Measurements from ENCODE around the gene SRGN. TPM values are rescaled to one million over a fixed set of nuclear protein-coding genes. Genes with fewer than 3 reads are reported as not detected.

The SRGN gene
- polyA plus RNA-seq, 3 donors, result 32.0 to 290 (median 181) TPM

- WGBS, 3 donors, result 31 to 52% (median 34%) methylated on average over 14 of the region's 14 CpGs
- H3K27ac ChIP-seq (ENCODE audit: low read depth, low read length), result peak overlapping the region; percentile 82
Measured at GRCh38 chr10:69057261-69057950, 30.5 kb upstream of the SRGN start.

GRCh38 chr10:69057951-69058297, 30.0 kb upstream of the SRGN start:
- 0% methylated on average over 1 of the region's 1 CpG for WGBS, 3 donors
- H3K27ac ChIP-seq (ENCODE audit: low read depth, low read length), result peak overlapping the region; percentile 82

GRCh38 chr10:69060127-69060798, 27.6 kb upstream of the SRGN start:
- WGBS, 3 donors, result 94 to 97% (median 96%) methylated on average over 8 of the region's 8 CpGs
- no peak overlapping the region for H3K27ac ChIP-seq (ENCODE audit: low read depth, low read length)

- 11 to 13% (median 11%) methylated on average over 20 of the region's 20 CpGs for WGBS, 3 donors
- peak overlapping the region; percentile 97 for H3K27ac ChIP-seq (ENCODE audit: low read depth, low read length)
Measured at GRCh38 chr10:69061305-69062161, 26.4 kb upstream of the SRGN start.

GRCh38 chr10:69062901-69063300, 25.0 kb upstream of the SRGN start:
- H3K27ac ChIP-seq (ENCODE audit: low read depth, low read length), result no peak overlapping the region
- WGBS, 3 donors, result 81 to 84% (median 81%) methylated on average over 5 of the region's 5 CpGs

- peak overlapping the region; percentile 34 for H3K27ac ChIP-seq (ENCODE audit: low read depth, low read length)
- 74 to 85% (median 81%) methylated on average over 6 of the region's 6 CpGs for WGBS, 3 donors
Measured at GRCh38 chr10:69064762-69065328, 23.1 kb upstream of the SRGN start.

- H3K27ac ChIP-seq (ENCODE audit: low read depth, low read length), result peak overlapping the region; percentile 34
- WGBS, 3 donors, result 30 to 71% (median 34%) methylated on average over 8 of the region's 8 CpGs
Measured at GRCh38 chr10:69065406-69066361, 22.2 kb upstream of the SRGN start.

- no peak overlapping the region for H3K27ac ChIP-seq (ENCODE audit: low read depth, low read length)
- 89 to 91% (median 90%) methylated on average over 3 of the region's 3 CpGs for WGBS, 3 donors
Measured at GRCh38 chr10:69067189-69067588, 20.7 kb upstream of the SRGN start.

GRCh38 chr10:69068549-69068948, 19.4 kb upstream of the SRGN start:
- no peak overlapping the region for H3K27ac ChIP-seq (ENCODE audit: low read depth, low read length)
- 49 to 84% (median 56%) methylated on average over 5 of the region's 5 CpGs for WGBS, 3 donors

GRCh38 chr10:69069090-69070042, 18.5 kb upstream of the SRGN start:
- no peak overlapping the region for H3K27ac ChIP-seq (ENCODE audit: low read depth, low read length)
- WGBS, 3 donors, result 82 to 88% (median 86%) methylated on average over 19 of the region's 19 CpGs

- 89 to 91% (median 91%) methylated on average over 4 of the region's 4 CpGs for WGBS, 3 donors
- no peak overlapping the region for H3K27ac ChIP-seq (ENCODE audit: low read depth, low read length)
Measured at GRCh38 chr10:69070951-69071350, 17.0 kb upstream of the SRGN start.

- 67 to 81% (median 75%) methylated on average over 6 of the region's 6 CpGs for WGBS, 3 donors
- H3K27ac ChIP-seq (ENCODE audit: low read depth, low read length), result no peak overlapping the region
Measured at GRCh38 chr10:69071610-69072009, 16.3 kb upstream of the SRGN start.

- no peak overlapping the region for H3K27ac ChIP-seq (ENCODE audit: low read depth, low read length)
- WGBS, 3 donors, result 41 to 62% (median 49%) methylated on average over 6 of the region's 6 CpGs
Measured at GRCh38 chr10:69073026-69073425, 14.9 kb upstream of the SRGN start.

- WGBS, 3 donors, result 51 to 69% (median 55%) methylated on average over 8 of the region's 8 CpGs
- H3K27ac ChIP-seq (ENCODE audit: low read depth, low read length), result no peak overlapping the region
Measured at GRCh38 chr10:69073736-69074364, 14.1 kb upstream of the SRGN start.

GRCh38 chr10:69074532-69074931, 13.4 kb upstream of the SRGN start:
- whole genome bisulfite sequencing, 3 donors, result 74 to 87% (median 85%) methylated on average over 4 of the region's 4 CpGs
- no peak overlapping the region for H3K27ac ChIP-seq (ENCODE audit: low read depth, low read length)

GRCh38 chr10:69075431-69075830, 12.5 kb upstream of the SRGN start:
- H3K27ac ChIP-seq (ENCODE audit: low read depth, low read length), result no peak overlapping the region
- 54 to 84% (median 64%) methylated on average over 4 of the region's 4 CpGs for WGBS, 3 donors
